CD4-positive, CD25-positive, alpha-beta regulatory T cell (primary cell): ENCODE results near the gene ATP6V1B1. TPM values are rescaled to one million over a fixed set of nuclear protein-coding genes. Genes with fewer than 3 reads are reported as not detected.

Experiments
- ATAC-seq, 2 donors: fragments of 150-1000 bp; cut with Tn5 transposase; one replicate each; pipeline ENCODE4 v1.10.0; 2021; ENCODE audit warnings: low read depth in 2 of 2, moderate number of reproducible peaks in 2 of 2, moderate library complexity in 1 of 2
- DNase-seq, 3 donors: peaks; one replicate each; pipeline versions ENCODE4 v3.0.0 to v3.0.0-alpha.2; 2012 to 2022; ENCODE audit warnings: mixed read lengths in 1 of 3
- H3K27ac ChIP-seq: one replicate; pipeline ENCODE4 v1.7.0; 2013; ENCODE audit warnings: mild to moderate bottlenecking, low read length; ENCODE audit not compliant: insufficient read depth, poor library complexity, severe bottlenecking
- H3K27me3 ChIP-seq: one replicate; pipeline ENCODE4 v1.7.0; 2013; ENCODE audit warnings: low read length; ENCODE audit not compliant: control insufficient read depth, insufficient read depth
- H3K36me3 ChIP-seq: one replicate; pipeline ENCODE4 v1.7.0; 2013; ENCODE audit warnings: mild to moderate bottlenecking, low read length, moderate library complexity; ENCODE audit not compliant: control insufficient read depth, insufficient read depth
- H3K4me1 ChIP-seq: 2 replicates; pipeline ENCODE4 v1.7.0; 2013; ENCODE audit warnings: mild to moderate bottlenecking, low read length; ENCODE audit not compliant: insufficient read depth, control insufficient read depth, poor library complexity, severe bottlenecking
- H3K4me3 ChIP-seq: one replicate; pipeline ENCODE4 v1.7.0; 2013; ENCODE audit warnings: low read depth, mild to moderate bottlenecking, low read length, moderate library complexity
- H3K9me3 ChIP-seq, 2 experiments: 1 replicate in 1 of 2; 2 replicates in 1 of 2; pipeline ENCODE4 v1.7.0; 2013; ENCODE audit warnings: low read length in 2 of 2, mild to moderate bottlenecking in 1 of 2, moderate library complexity in 1 of 2; ENCODE audit not compliant: control insufficient read depth in 2 of 2
- H3K27ac Mint-ChIP-seq, 3 donors: one replicate each; pipeline ENCODE4 v1.8.0; 2020 to 2022; ENCODE audit warnings: mild to moderate bottlenecking in 3 of 3, mixed read lengths in 3 of 3, moderate library complexity in 2 of 3
- H3K27me3 Mint-ChIP-seq: one replicate; pipeline ENCODE4 v1.8.0; 2022; ENCODE audit warnings: mild to moderate bottlenecking, mixed read lengths
- H3K36me3 Mint-ChIP-seq: one replicate; pipeline ENCODE4 v1.8.0; 2020; ENCODE audit warnings: mixed read lengths
- H3K4me1 Mint-ChIP-seq, 4 donors: one replicate each; pipeline ENCODE4 v1.8.0; 2020 to 2022; ENCODE audit warnings: mixed read lengths in 4 of 4, mild to moderate bottlenecking in 1 of 4
- H3K4me3 Mint-ChIP-seq, 4 donors: one replicate each; pipeline ENCODE4 v1.8.0; 2020 to 2022; ENCODE audit warnings: mild to moderate bottlenecking in 4 of 4, mixed read lengths in 4 of 4, moderate library complexity in 3 of 4
- H3K9me3 Mint-ChIP-seq, 7 donors: one replicate each; pipeline ENCODE4 v1.8.0; 2020 to 2022; ENCODE audit warnings: mixed read lengths in 7 of 7, mild to moderate bottlenecking in 3 of 7, moderate library complexity in 2 of 7
- polyA plus RNA-seq, 4 donors: library from polyadenylated mRNA; unstranded; fragments of 300-500 nt; fragmentation: Illumina TruSeq; gene quantifications; one replicate each; pipeline ENCODE4 v1.2.3, GENCODE V29; 2021
- total RNA-seq: library from RNA; stranded (reverse); gene quantifications from one replicate; pipeline ENCODE4 v1.2.3, GENCODE V29; 2022

The ATP6V1B1 gene
- total and polyA plus RNA-seq, 5 donors from 2014 or later = not detected

GRCh38 chr2:70896765-70897202, 38.9 kb upstream of the ATP6V1B1 start:
- no peak overlapping the region for H3K4me3 ChIP-seq
- no peak for ATAC-seq
- DNase-seq = no peak
- no peak overlapping the region for H3K27ac ChIP-seq
- H3K36me3 ChIP-seq = no peaks in the 10 kb centered on the region
- peaks cover 3% of the 10 kb centered on the region for H3K4me1 ChIP-seq
- H3K9me3 ChIP-seq = no peaks in the 10 kb centered on the region
- peaks cover 0 to 21% (median 7%) of the 10 kb centered on the region in 4 donors for H3K4me1 Mint-ChIP-seq
- peaks cover 0 to 2% (median 0%) of the 10 kb centered on the region in 7 donors for H3K9me3 Mint-ChIP-seq
- H3K27me3 Mint-ChIP-seq = peaks cover 95% of the 10 kb centered on the region
- H3K27me3 ChIP-seq = peaks cover 41% of the 10 kb centered on the region
- H3K36me3 Mint-ChIP-seq = no peaks in the 10 kb centered on the region
- H3K4me3 Mint-ChIP-seq = no peak overlapping the region
- no peak overlapping the region for H3K27ac Mint-ChIP-seq

- Mint-ChIP-seq H3K4me1 (peaks cover 0 to 27% (median 5%) of the 10 kb centered on the region in 4 donors), H3K27me3 (peaks cover 95% of the 10 kb centered on the region), H3K4me3 (peak overlapping the region in 1 of 4 donors; percentile 5), H3K36me3 (no peaks in the 10 kb centered on the region), H3K27ac (no peak overlapping the region), H3K9me3 (peaks cover 0 to 2% (median 0%) of the 10 kb centered on the region in 7 donors)
- Histone ChIP-seq H3K27ac (no peak overlapping the region), H3K4me3 (no peak overlapping the region), H3K36me3 (no peaks in the 10 kb centered on the region), H3K9me3 (no peaks in the 10 kb centered on the region), H3K4me1 (peaks cover 3% of the 10 kb centered on the region), H3K27me3 (peaks cover 41% of the 10 kb centered on the region)
- DNase-seq (no peak), ATAC-seq (no peak)
Measured at GRCh38 chr2:70897203-70897976, 38.3 kb upstream of the ATP6V1B1 start.

DNA sequence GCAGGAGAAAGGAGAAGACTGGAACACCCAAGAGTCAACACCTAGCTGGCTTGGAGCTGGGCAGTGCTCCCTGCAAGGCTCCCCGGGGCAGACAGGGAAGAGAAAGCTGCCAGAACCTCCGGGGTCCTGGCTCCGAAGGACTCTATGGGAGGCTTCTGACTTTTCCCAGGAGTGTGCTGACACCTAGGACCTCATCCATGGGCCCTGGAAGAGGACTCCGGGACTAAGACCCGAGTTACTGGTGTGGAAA, 37.8 kb upstream of the ATP6V1B1 start:
- no peak for DNase-seq
- H3K27me3 ChIP-seq = peaks cover 46% of the 10 kb centered on the region
- H3K9me3 Mint-ChIP-seq = peaks cover 0 to 2% (median 0%) of the 10 kb centered on the region in 7 donors
- H3K4me3 Mint-ChIP-seq = no peak overlapping the region
- H3K27ac Mint-ChIP-seq = no peak overlapping the region
- H3K9me3 ChIP-seq = no peaks in the 10 kb centered on the region
- no peak overlapping the region for H3K4me3 ChIP-seq
- ATAC-seq = no peak
- H3K4me1 ChIP-seq = peaks cover 3% of the 10 kb centered on the region
- H3K36me3 ChIP-seq = no peaks in the 10 kb centered on the region
- H3K27ac ChIP-seq = no peak overlapping the region
- no peaks in the 10 kb centered on the region for H3K36me3 Mint-ChIP-seq
- peaks cover 95% of the 10 kb centered on the region for H3K27me3 Mint-ChIP-seq
- H3K4me1 Mint-ChIP-seq = peaks cover 0 to 27% (median 5%) of the 10 kb centered on the region in 4 donors

GRCh38 chr2:70898363-70899240, 37.1 kb upstream of the ATP6V1B1 start:
- Mint-ChIP-seq H3K4me1 (peaks cover 0 to 27% (median 5%) of the 10 kb centered on the region in 4 donors), H3K27me3 (peaks cover 95% of the 10 kb centered on the region)

GRCh38 chr2:70901227-70902066, 34.3 kb upstream of the ATP6V1B1 start:
- Mint-ChIP-seq H3K27me3 (peaks cover 96% of the 10 kb centered on the region), H3K4me3 (peak overlapping the region in 2 of 4 donors; percentile 56 to 66), H3K9me3 (peaks cover 0 to 2% (median 0%) of the 10 kb centered on the region in 7 donors), H3K27ac (no peak overlapping the region), H3K4me1 (peaks cover 0 to 36% (median 5%) of the 10 kb centered on the region in 4 donors), H3K36me3 (no peaks in the 10 kb centered on the region)
- Histone ChIP-seq H3K4me1 (peaks cover 3% of the 10 kb centered on the region), H3K27me3 (peaks cover 48% of the 10 kb centered on the region), H3K27ac (no peak overlapping the region), H3K9me3 (no peaks in the 10 kb centered on the region), H3K36me3 (no peaks in the 10 kb centered on the region), H3K4me3 (no peak overlapping the region)
- no peak for ATAC-seq
- no peak for DNase-seq

More at GRCh38 chr2:70898363-70899240, 37.1 kb upstream of the ATP6V1B1 start:
- Histone ChIP-seq H3K27ac (no peak overlapping the region), H3K9me3 (no peaks in the 10 kb centered on the region), H3K36me3 (no peaks in the 10 kb centered on the region), H3K4me1 (peaks cover 3% of the 10 kb centered on the region), H3K4me3 (no peak overlapping the region), H3K27me3 (peaks cover 49% of the 10 kb centered on the region)
- Mint-ChIP-seq H3K4me3 (no peak overlapping the region), H3K9me3 (peaks cover 0 to 2% (median 0%) of the 10 kb centered on the region in 7 donors), H3K36me3 (no peaks in the 10 kb centered on the region), H3K27ac (no peak overlapping the region)
- ATAC-seq (no peak), DNase-seq (no peak)

DNA sequence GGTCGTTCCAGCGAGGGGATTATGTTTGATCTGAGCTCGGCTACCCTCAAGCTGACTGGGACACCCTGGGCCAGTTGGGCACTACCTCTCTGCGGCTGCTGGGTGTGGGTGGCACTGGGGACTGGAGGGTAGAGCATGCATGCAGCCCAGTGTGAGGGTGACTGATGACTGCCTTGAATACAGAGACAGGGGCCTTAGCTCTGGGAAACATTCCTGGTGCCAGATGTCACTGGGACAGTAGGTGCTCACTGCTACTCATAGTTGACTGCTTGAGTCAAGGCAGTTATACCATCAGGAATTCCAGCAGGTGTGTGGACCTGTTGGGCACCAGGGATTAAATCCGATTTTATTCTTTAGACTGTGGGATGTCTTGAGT, 33.6 kb upstream of the ATP6V1B1 start:
- Mint-ChIP-seq H3K9me3 (peaks cover 0 to 4% (median 0%) of the 10 kb centered on the region in 7 donors), H3K27me3 (peaks cover 96% of the 10 kb centered on the region), H3K36me3 (no peaks in the 10 kb centered on the region), H3K4me1 (peaks cover 5 to 40% (median 10%) of the 10 kb centered on the region in 4 donors), H3K4me3 (peak overlapping the region in 2 of 4 donors; percentile 41 to 43), H3K27ac (no peak overlapping the region)
- Histone ChIP-seq H3K9me3 (no peaks in the 10 kb centered on the region), H3K27me3 (peaks cover 50% of the 10 kb centered on the region), H3K36me3 (no peaks in the 10 kb centered on the region), H3K4me1 (peaks cover 4% of the 10 kb centered on the region), H3K4me3 (no peak overlapping the region), H3K27ac (no peak overlapping the region)
- DNase-seq = no peak
- ATAC-seq = no peak

- H3K9me3 Mint-ChIP-seq = peaks cover 0 to 6% (median 0%) of the 10 kb centered on the region in 7 donors
- H3K4me1 Mint-ChIP-seq = peaks cover 7 to 45% (median 12%) of the 10 kb centered on the region in 4 donors
- Histone ChIP-seq H3K4me3 (no peak overlapping the region), H3K9me3 (no peaks in the 10 kb centered on the region), H3K4me1 (peaks cover 10% of the 10 kb centered on the region), H3K27me3 (peaks cover 47% of the 10 kb centered on the region), H3K27ac (no peak overlapping the region), H3K36me3 (no peaks in the 10 kb centered on the region)
- no peaks in the 10 kb centered on the region for H3K36me3 Mint-ChIP-seq
- peaks cover 96% of the 10 kb centered on the region for H3K27me3 Mint-ChIP-seq
- H3K27ac Mint-ChIP-seq = peak overlapping the region in 1 of 3 donors; percentile 38
- peak overlapping the region in 1 of 4 donors; percentile 41 for H3K4me3 Mint-ChIP-seq
- DNase-seq (no peak), ATAC-seq (no peak)
Measured at GRCh38 chr2:70902579-70902978, 33.1 kb upstream of the ATP6V1B1 start.
